Measurements from ENCODE around the gene CD81.
"Not testable (repeated sequence)": the region's sequence is repeated elsewhere in the genome, so short reads cannot be mapped to it uniquely, and the experiment has no call there.

CD81 gene

GRCh38 chr11:2376751-2377451, at the start of gene CD81:
Gene CD81 (plus strand): TSS chr11:2377310. CDS start chr11:2377550, 240 bp downstream.
- Histone ChIP-seq H3K9ac (ENCODE audit: low read length) (peak within 1 kb of the TSS; percentile 93), H3K4me1 (ENCODE audit: control insufficient read depth, insufficient read depth, low read length) (peaks cover 33% of the 10 kb centered on the region)

GRCh38 chr11:2328021-2328420, 49.1 kb upstream of the CD81 start:
- no peak overlapping the region for H3K4me3 ChIP-seq (ENCODE audit: low read length)
- H3K36me3 ChIP-seq (ENCODE audit: control insufficient read depth, insufficient read depth, low read length), result no peaks in the 10 kb centered on the region
- no peaks in the 10 kb centered on the region for H3K4me1 ChIP-seq (ENCODE audit: control insufficient read depth, insufficient read depth, low read length)
- H3K27ac ChIP-seq (ENCODE audit: low read depth, low read length), result no peak overlapping the region
- no peak overlapping the region for H3K9ac ChIP-seq (ENCODE audit: low read length)
- no peaks in the 10 kb centered on the region for H3K27me3 ChIP-seq (ENCODE audit: control insufficient read depth, insufficient read depth, low read length)

More at GRCh38 chr11:2376751-2377451, at the start of gene CD81:
- Histone ChIP-seq H3K27ac (ENCODE audit: low read depth, low read length) (peak within 1 kb of the TSS; percentile 99), H3K27me3 (ENCODE audit: control insufficient read depth, insufficient read depth, low read length) (no peaks in the 10 kb centered on the region), H3K36me3 (ENCODE audit: control insufficient read depth, insufficient read depth, low read length) (no peaks in the 10 kb centered on the region), H3K4me3 (ENCODE audit: low read length) (peak within 1 kb of the TSS; percentile 94)

GRCh38 chr11:2328656-2329354, 48.3 kb upstream of the CD81 start:
- Histone ChIP-seq H3K36me3 (ENCODE audit: control insufficient read depth, insufficient read depth, low read length) (no peaks in the 10 kb centered on the region), H3K27ac (ENCODE audit: low read depth, low read length) (no peak overlapping the region), H3K4me3 (ENCODE audit: low read length) (no peak overlapping the region), H3K9ac (ENCODE audit: low read length) (no peak overlapping the region), H3K27me3 (ENCODE audit: control insufficient read depth, insufficient read depth, low read length) (no peaks in the 10 kb centered on the region), H3K4me1 (ENCODE audit: control insufficient read depth, insufficient read depth, low read length) (no peaks in the 10 kb centered on the region)

GRCh38 chr11:2329551-2329950, 47.6 kb upstream of the CD81 start:
- no peaks in the 10 kb centered on the region for H3K36me3 ChIP-seq (ENCODE audit: control insufficient read depth, insufficient read depth, low read length)
- no peak overlapping the region for H3K9ac ChIP-seq (ENCODE audit: low read length)
- no peak overlapping the region for H3K27ac ChIP-seq (ENCODE audit: low read depth, low read length)
- H3K4me3 ChIP-seq (ENCODE audit: low read length), result no peak overlapping the region
- H3K4me1 ChIP-seq (ENCODE audit: control insufficient read depth, insufficient read depth, low read length), result no peaks in the 10 kb centered on the region
- H3K27me3 ChIP-seq (ENCODE audit: control insufficient read depth, insufficient read depth, low read length), result no peaks in the 10 kb centered on the region

GRCh38 chr11:2330696-2331095, 46.4 kb upstream of the CD81 start:
- H3K9ac ChIP-seq (ENCODE audit: low read length), result no peak overlapping the region
- H3K27ac ChIP-seq (ENCODE audit: low read depth, low read length), result no peak overlapping the region
- H3K36me3 ChIP-seq (ENCODE audit: control insufficient read depth, insufficient read depth, low read length), result no peaks in the 10 kb centered on the region
- no peak overlapping the region for H3K4me3 ChIP-seq (ENCODE audit: low read length)
- H3K27me3 ChIP-seq (ENCODE audit: control insufficient read depth, insufficient read depth, low read length), result no peaks in the 10 kb centered on the region
- H3K4me1 ChIP-seq (ENCODE audit: control insufficient read depth, insufficient read depth, low read length), result no peaks in the 10 kb centered on the region

- H3K4me3 ChIP-seq (ENCODE audit: low read length), result no peak overlapping the region
- no peaks in the 10 kb centered on the region for H3K4me1 ChIP-seq (ENCODE audit: control insufficient read depth, insufficient read depth, low read length)
- no peak overlapping the region for H3K27ac ChIP-seq (ENCODE audit: low read depth, low read length)
- no peak overlapping the region for H3K9ac ChIP-seq (ENCODE audit: low read length)
- no peaks in the 10 kb centered on the region for H3K27me3 ChIP-seq (ENCODE audit: control insufficient read depth, insufficient read depth, low read length)
- H3K36me3 ChIP-seq (ENCODE audit: control insufficient read depth, insufficient read depth, low read length), result no peaks in the 10 kb centered on the region
Observed at GRCh38 chr11:2331404-2331803, 45.7 kb upstream of the CD81 start.

GRCh38 chr11:2332569-2332968, 44.5 kb upstream of the CD81 start:
- not testable (repeated sequence) for H3K36me3 ChIP-seq (ENCODE audit: control insufficient read depth, insufficient read depth, low read length); H3K4me1 ChIP-seq (ENCODE audit: control insufficient read depth, insufficient read depth, low read length); H3K9ac ChIP-seq (ENCODE audit: low read length); H3K4me3 ChIP-seq (ENCODE audit: low read length); H3K27ac ChIP-seq (ENCODE audit: low read depth, low read length); H3K27me3 ChIP-seq (ENCODE audit: control insufficient read depth, insufficient read depth, low read length)

- not testable (repeated sequence) for H3K4me1 ChIP-seq (ENCODE audit: control insufficient read depth, insufficient read depth, low read length); H3K4me3 ChIP-seq (ENCODE audit: low read length); H3K27ac ChIP-seq (ENCODE audit: low read depth, low read length); H3K36me3 ChIP-seq (ENCODE audit: control insufficient read depth, insufficient read depth, low read length); H3K27me3 ChIP-seq (ENCODE audit: control insufficient read depth, insufficient read depth, low read length); H3K9ac ChIP-seq (ENCODE audit: low read length)
Observed at GRCh38 chr11:2333486-2334205, 43.5 kb upstream of the CD81 start.

- H3K4me3 ChIP-seq (ENCODE audit: low read length); H3K27ac ChIP-seq (ENCODE audit: low read depth, low read length); H3K9ac ChIP-seq (ENCODE audit: low read length); H3K36me3 ChIP-seq (ENCODE audit: control insufficient read depth, insufficient read depth, low read length); H3K4me1 ChIP-seq (ENCODE audit: control insufficient read depth, insufficient read depth, low read length); H3K27me3 ChIP-seq (ENCODE audit: control insufficient read depth, insufficient read depth, low read length): not testable (repeated sequence)
Observed at GRCh38 chr11:2335286-2335685, 41.8 kb upstream of the CD81 start.

- H3K27me3 ChIP-seq (ENCODE audit: control insufficient read depth, insufficient read depth, low read length); H3K36me3 ChIP-seq (ENCODE audit: control insufficient read depth, insufficient read depth, low read length); H3K27ac ChIP-seq (ENCODE audit: low read depth, low read length); H3K9ac ChIP-seq (ENCODE audit: low read length); H3K4me3 ChIP-seq (ENCODE audit: low read length); H3K4me1 ChIP-seq (ENCODE audit: control insufficient read depth, insufficient read depth, low read length): not testable (repeated sequence)
Observed at GRCh38 chr11:2338760-2339159, 38.4 kb upstream of the CD81 start.

GRCh38 chr11:2342557-2342956, 34.6 kb upstream of the CD81 start:
- H3K36me3 ChIP-seq (ENCODE audit: control insufficient read depth, insufficient read depth, low read length), result no peaks in the 10 kb centered on the region
- H3K9ac ChIP-seq (ENCODE audit: low read length), result no peak overlapping the region
- H3K27me3 ChIP-seq (ENCODE audit: control insufficient read depth, insufficient read depth, low read length), result no peaks in the 10 kb centered on the region
- no peak overlapping the region for H3K4me3 ChIP-seq (ENCODE audit: low read length)
- H3K4me1 ChIP-seq (ENCODE audit: control insufficient read depth, insufficient read depth, low read length), result no peaks in the 10 kb centered on the region
- H3K27ac ChIP-seq (ENCODE audit: low read depth, low read length), result no peak overlapping the region

- H3K36me3 ChIP-seq (ENCODE audit: control insufficient read depth, insufficient read depth, low read length), result no peaks in the 10 kb centered on the region
- H3K4me1 ChIP-seq (ENCODE audit: control insufficient read depth, insufficient read depth, low read length), result no peaks in the 10 kb centered on the region
- H3K9ac ChIP-seq (ENCODE audit: low read length), result no peak overlapping the region
- H3K27ac ChIP-seq (ENCODE audit: low read depth, low read length), result no peak overlapping the region
- H3K4me3 ChIP-seq (ENCODE audit: low read length), result no peak overlapping the region
- no peaks in the 10 kb centered on the region for H3K27me3 ChIP-seq (ENCODE audit: control insufficient read depth, insufficient read depth, low read length)
Observed at GRCh38 chr11:2342981-2343380, 34.1 kb upstream of the CD81 start.
